ENCODE results near the gene CXCR3. TPM values are rescaled to one million over a fixed set of nuclear protein-coding genes. Genes with fewer than 3 reads are reported as not detected.
"Not testable (repeated sequence)": the region's sequence is repeated elsewhere in the genome, so short reads cannot be mapped to it uniquely, and the experiment has no call there.

CXCR3 gene
- total RNA-seq, 4 donors from 2014 or later = 0.17 to 0.83 (median 0.42) TPM; not detected in 1

DNA sequence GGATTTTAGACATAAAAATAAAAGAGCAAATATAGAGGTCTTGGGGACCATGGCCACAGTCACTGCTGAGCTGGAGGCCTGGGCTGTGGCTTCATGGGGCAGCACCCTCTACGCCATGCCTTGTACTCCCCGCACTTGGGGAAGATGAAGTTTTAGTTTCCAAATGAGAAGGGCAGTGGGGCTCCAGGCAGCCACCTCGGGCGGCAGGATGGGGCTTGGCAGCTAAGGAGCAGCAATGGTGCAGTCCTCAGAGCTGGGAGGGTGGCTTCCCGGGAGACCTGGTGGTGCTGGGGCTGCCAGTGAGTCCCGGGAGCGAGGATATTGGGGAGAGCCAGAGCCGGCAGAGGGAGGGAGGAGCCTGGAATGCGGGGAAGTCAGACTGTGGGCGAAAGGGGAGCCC lies 2.4 kb downstream of the CXCR3 start:
- H3K4me3 ChIP-seq = no peak overlapping the region
- TF ChIP-seq POLR2A (IDR thresholded peaks at IDR 0.05; ENCODE audit: low read depth) (no peak), POLR2AphosphoS5 (IDR thresholded peaks at IDR 0.05) (no peak)
- TF ChIP-seq, protein P1, sequence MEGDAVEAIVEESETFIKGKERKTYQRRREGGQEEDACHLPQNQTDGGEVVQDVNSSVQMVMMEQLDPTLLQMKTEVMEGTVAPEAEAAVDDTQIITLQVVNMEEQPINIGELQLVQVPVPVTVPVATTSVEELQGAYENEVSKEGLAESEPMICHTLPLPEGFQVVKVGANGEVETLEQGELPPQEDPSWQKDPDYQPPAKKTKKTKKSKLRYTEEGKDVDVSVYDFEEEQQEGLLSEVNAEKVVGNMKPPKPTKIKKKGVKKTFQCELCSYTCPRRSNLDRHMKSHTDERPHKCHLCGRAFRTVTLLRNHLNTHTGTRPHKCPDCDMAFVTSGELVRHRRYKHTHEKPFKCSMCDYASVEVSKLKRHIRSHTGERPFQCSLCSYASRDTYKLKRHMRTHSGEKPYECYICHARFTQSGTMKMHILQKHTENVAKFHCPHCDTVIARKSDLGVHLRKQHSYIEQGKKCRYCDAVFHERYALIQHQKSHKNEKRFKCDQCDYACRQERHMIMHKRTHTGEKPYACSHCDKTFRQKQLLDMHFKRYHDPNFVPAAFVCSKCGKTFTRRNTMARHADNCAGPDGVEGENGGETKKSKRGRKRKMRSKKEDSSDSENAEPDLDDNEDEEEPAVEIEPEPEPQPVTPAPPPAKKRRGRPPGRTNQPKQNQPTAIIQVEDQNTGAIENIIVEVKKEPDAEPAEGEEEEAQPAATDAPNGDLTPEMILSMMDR (IDR thresholded peaks at IDR 0.05) = no peak
- H3K4me1 ChIP-seq = no peaks in the 10 kb centered on the region
- intact Hi-C loops (cut with DNase I) = no loop called here
- peaks cover 0 to 34% (median 33%) of the 10 kb centered on the region in 4 donors for H3K36me3 ChIP-seq
- 87% methylated on average over 8 of the region's 10 CpGs for WGBS
- H3K9me3 ChIP-seq = no peaks in the 10 kb centered on the region
- no peaks in the 10 kb centered on the region for H3K27me3 ChIP-seq
- no peak for DNase-seq (ENCODE audit: extremely low spot score)
- no peak overlapping the region for H3K27ac ChIP-seq (replicated peaks in 1 of 4)

DNA sequence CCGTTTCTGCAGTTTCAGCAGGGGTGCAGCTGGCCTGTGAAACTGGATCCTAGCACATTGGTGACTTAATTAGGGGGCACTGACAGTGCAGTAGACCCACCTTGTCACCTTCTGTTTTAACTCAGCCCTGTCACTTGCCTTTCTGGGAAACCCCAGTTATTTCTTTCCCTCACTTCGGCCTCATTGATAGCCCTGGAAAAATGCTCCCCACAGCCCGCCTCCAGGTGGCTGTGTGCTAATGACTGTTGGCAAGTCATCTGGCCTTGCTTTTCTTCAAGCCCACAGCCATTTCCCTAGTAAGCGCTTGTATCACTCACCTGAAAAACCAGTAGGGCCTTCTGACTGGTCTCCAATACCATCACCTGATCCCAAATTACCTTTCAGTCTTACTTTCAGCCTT lies 3.3 kb downstream of the CXCR3 start:
- no peaks in the 10 kb centered on the region for H3K4me1 ChIP-seq
- intact Hi-C loops (cut with DNase I) = no loop called here
- WGBS = 91% methylated on average over 4 of the region's 4 CpGs
- no peak overlapping the region for H3K27ac ChIP-seq (replicated peaks in 1 of 4)
- H3K27me3 ChIP-seq = no peaks in the 10 kb centered on the region
- H3K9me3 ChIP-seq = no peaks in the 10 kb centered on the region
- no peak for TF ChIP-seq POLR2AphosphoS5 (IDR thresholded peaks at IDR 0.05)
- TF ChIP-seq POLR2A (IDR thresholded peaks at IDR 0.05; ENCODE audit: low read depth) = no peak
- no peak for TF ChIP-seq EP300 (IDR thresholded peaks at IDR 0.05)
- TF ChIP-seq, protein P1 (IDR thresholded peaks at IDR 0.05) = no peak
- peaks cover 0 to 43% (median 40%) of the 10 kb centered on the region in 4 donors for H3K36me3 ChIP-seq
- no peak overlapping the region for H3K4me3 ChIP-seq
- no peak for DNase-seq (ENCODE audit: extremely low spot score)

DNA sequence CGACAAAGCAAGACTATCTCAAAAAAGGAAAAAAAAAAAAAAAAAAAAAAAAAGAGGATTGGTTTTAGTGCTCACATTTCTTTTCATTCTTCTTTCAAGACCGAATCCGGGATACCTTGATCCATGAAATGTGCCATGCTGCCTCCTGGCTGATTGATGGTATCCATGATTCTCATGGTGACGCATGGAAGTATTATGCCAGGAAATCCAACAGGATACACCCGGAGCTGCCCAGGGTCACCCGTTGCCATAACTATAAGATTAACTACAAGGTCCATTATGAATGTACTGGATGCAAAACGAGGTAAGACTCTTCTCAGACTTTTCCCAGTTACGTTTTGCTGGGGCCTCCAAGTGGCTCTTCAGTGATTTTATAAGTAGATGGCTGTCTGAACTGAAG lies 6.1 kb downstream of the CXCR3 start:
- TF ChIP-seq POLR2AphosphoS5 (IDR thresholded peaks at IDR 0.05) (no peak), EP300 (IDR thresholded peaks at IDR 0.05) (no peak), POLR2A (IDR thresholded peaks at IDR 0.05; ENCODE audit: low read depth) (no peak)
- TF ChIP-seq, protein P1 (IDR thresholded peaks at IDR 0.05) = no peak
- intact Hi-C loops (cut with DNase I) = no loop called here
- no peaks in the 10 kb centered on the region for H3K4me1 ChIP-seq
- no peak overlapping the region for H3K4me3 ChIP-seq
- 78% methylated on average over 8 of the region's 8 CpGs for WGBS
- no peaks in the 10 kb centered on the region for H3K9me3 ChIP-seq
- DNase-seq (ENCODE audit: extremely low spot score) = no peak
- no peaks in the 10 kb centered on the region for H3K27me3 ChIP-seq
- no peak overlapping the region for H3K27ac ChIP-seq (replicated peaks in 1 of 4)
- peaks cover 0 to 69% (median 56%) of the 10 kb centered on the region in 4 donors for H3K36me3 ChIP-seq

DNA sequence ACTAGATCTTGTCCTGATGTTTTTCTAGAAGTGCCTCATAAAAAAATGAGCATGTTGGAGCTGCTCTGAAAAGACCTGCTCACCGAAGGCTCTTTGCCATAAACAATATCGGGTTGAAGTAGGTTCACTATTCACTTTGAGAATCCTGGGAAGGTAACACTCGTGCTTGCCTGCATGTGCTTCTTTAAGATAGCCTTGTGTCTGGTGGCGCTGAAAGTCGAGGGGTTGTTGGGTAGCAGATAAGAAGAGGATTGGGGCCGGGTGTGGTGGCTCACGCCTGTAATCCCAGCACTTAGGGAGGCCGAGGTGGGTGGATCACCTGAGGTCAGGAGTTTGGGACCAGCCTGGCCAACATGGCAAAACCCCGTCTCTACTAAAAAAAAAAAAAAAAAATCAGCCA lies 6.6 kb downstream of the CXCR3 start:
- H3K27ac ChIP-seq (replicated peaks in 1 of 4); DNase-seq (ENCODE audit: extremely low spot score); H3K9me3 ChIP-seq; intact Hi-C loops (cut with DNase I); H3K4me3 ChIP-seq; H3K4me1 ChIP-seq; H3K27me3 ChIP-seq: not testable (repeated sequence)
- WGBS = 84% methylated on average over 9 of the region's 9 CpGs
- peaks cover 0 to 69% (median 56%) of the 10 kb centered on the region in 4 donors for H3K36me3 ChIP-seq

DNA sequence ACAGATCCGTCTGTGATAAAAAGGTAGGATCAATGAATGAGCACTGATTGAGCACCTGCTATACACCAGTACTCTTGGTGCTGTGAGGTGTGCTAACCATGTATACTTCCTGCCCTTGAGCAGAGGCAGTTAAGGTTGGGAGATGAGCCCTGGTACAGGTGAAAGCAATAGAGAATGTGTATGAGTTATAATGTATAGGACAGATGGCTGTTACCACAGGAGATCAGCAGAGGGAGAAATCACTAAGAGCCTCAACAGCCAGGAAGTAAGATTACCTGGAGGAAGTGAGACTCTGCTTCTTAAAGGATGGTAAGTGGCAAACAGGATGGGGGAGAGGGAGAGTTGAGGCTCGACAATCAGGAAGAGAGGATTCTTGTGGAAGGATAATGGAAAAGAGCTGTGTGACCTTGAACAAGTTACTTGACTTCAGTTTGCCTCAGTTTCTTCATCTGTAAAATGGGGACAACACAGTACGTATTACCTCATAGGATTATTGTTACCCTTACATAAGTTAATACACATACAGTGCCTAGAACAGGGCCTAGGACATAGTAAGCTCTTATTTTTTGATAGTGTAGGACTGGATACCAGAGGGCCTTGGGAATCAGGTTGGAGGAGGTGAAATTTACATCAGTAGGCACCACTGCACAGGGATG lies 9.1 kb downstream of the CXCR3 start:
- Histone ChIP-seq H3K4me1 (peaks cover 0 to 6% (median 0%) of the 10 kb centered on the region in 4 donors), H3K9me3 (no peaks in the 10 kb centered on the region), H3K27ac (replicated peaks in 1 of 4) (no peak overlapping the region), H3K27me3 (no peaks in the 10 kb centered on the region), H3K4me3 (no peak overlapping the region), H3K36me3 (peaks cover 6 to 84% (median 69%) of the 10 kb centered on the region in 4 donors)
- TF ChIP-seq POLR2AphosphoS5 (IDR thresholded peaks at IDR 0.05) = no peak
- TF ChIP-seq, protein P1 (IDR thresholded peaks at IDR 0.05) = no peak
- TF ChIP-seq EP300 (IDR thresholded peaks at IDR 0.05) = no peak
- TF ChIP-seq POLR2A (IDR thresholded peaks at IDR 0.05; ENCODE audit: low read depth) = no peak
- no peak for DNase-seq (ENCODE audit: extremely low spot score)
- WGBS = 80% methylated on average over 3 of the region's 3 CpGs
- intact Hi-C loops (cut with DNase I) = no loop called here
